NCI-H187 treated with DMSO at 0.1 percent for 48 hours (cell line): ENCODE measurements around the gene BCL2L15.

Experiments used
- DNase-seq: peaks from one replicate; lab custom pipeline; 2025; lab: John Stamatoyannopoulos, UW

Gene BCL2L15

GRCh38 chr1:113905435-113905861, 18.1 kb upstream of the BCL2L15 start:
- no peak for DNase-seq

- DNase-seq: peak; percentile 99
These were observed 17.5 kb upstream of the BCL2L15 start, which contains the start of the genes AP4B1 and DCLRE1B for GRCh38 chr1:113904674-113905434. Gene AP4B1, minus strand, starts transcription at chr1:113904799. Its CDS starts 82 bp downstream, at chr1:113904717. Gene DCLRE1B, plus strand, starts transcription at chr1:113905326. Its CDS starts 261 bp downstream, at chr1:113905587.

GRCh38 chr1:113904293-113904673, 16.9 kb upstream of the BCL2L15 start:
- no peak for DNase-seq

DNA sequence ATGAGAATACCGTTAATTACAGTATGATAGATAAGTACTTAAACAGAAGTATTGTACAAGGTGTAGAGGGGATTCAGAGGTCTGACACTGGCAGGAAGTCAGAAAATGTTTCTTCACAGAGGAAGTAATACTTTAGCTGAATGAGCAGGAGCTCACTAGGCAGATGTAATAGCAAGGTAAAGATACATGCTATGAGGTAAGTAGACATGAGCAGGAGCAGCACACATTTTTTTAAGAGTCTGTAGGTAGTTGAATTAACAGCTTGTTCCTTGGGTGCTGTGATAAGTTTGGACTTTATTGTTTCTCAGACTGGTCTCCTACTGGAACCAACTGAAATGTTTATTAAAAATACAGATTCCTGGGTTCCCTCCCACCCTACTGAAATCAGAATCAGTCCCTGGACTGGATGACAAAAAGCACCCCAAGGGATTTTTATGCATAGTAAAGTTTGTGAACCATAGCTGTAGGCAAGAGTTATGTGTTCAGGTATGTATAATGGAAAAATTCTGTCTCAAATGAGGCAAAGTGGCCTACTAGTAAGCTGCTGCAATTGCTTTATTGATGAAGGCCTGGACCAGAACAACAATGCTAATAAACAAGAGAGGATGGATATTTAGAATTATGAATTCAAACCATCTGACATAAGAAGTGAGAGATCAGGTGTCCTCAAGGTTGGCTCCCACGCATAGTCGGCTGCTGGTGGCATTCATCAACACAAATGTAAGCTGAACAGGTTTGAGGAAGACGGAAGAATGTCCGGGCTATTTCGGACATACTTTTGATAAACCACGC, 16.3 kb upstream of the BCL2L15 start:
- no peak for DNase-seq

DNA sequence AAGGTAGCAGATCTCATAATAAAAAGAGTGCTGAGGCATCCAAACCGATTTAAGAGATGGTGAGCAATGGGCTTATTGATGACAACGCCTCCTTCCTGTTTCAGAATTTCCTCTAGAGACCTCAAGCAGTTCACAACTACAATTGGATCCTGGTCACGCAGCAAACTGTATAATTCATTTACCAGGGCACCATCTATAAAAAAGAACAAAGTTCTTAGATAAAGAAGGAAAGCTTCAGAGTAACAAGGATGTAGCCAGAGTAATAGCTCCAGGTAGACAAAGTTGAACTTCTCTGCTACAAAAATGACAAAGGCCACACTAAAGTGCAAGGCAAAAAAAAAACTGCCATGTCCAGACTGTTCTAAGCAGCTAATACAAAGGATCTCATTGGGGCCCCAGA, 13.8 kb upstream of the BCL2L15 start:
- DNase-seq: no peak

DNA sequence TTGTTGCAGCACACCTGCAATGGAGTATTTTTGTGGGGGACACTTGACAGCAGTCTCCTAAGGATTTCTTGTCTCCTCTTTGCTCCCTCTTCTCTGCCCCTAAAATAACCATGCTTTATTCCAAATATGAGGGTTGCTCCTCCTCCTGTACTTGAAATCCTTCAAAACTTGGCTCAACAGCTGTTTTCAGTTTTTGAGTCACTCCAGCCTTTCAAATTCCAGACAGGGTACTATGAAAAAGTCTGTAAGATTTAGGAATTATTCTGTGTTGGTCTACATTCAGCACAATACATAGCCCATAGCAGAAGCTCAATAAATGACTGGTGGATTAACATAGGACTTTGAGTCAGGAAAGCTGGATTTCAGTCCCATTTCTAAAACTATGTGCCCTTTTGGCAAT, 11.7 kb upstream of the BCL2L15 start:
- no peak for DNase-seq

GRCh38 chr1:113898241-113898814, 10.9 kb upstream of the BCL2L15 start:
- DNase-seq: no peak

DNA sequence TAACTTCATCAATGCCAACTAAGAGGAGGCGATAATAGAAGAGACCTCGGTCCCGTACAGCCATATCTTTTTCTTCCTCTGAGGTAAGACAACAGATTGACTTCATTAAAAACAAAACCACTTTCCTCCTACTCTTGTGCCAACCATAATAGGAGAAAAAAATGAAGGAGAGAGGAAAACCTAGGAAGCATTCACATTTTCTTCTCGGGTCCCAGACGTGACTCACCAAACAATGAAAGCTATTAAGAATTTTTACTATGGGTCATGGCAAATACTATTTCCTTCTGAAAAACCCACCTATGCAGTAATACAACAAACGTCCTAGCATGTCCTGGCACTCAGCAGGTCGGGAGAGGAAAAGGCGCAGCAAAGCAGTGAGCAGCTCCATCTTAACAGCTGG, 8.6 kb upstream of the BCL2L15 start:
- no peak for DNase-seq

DNA sequence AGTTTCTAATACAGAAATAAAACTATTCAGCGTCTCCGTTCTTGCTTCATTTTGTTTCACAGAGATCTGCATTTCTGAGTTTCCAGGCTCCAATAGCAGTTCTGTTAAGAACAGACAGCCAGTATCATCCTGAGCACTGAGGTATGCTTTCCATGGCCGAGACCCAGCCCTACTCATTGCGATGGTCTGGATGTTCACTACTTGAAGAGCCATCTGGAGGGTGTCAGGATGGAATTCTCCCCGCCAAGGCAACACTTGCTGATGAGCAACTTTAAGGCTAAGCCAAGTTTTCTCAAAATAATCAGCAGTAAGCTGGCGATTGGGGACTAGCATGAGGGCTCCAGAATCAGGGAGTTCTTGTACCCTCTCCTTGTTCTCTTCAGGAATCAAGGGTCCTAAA, 7.7 kb upstream of the BCL2L15 start:
- DNase-seq: no peak

GRCh38 chr1:113893267-113893666, 5.9 kb upstream of the BCL2L15 start:
- no peak for DNase-seq

GRCh38 chr1:113891631-113892220, 4.3 kb upstream of the BCL2L15 start:
- no peak for DNase-seq

GRCh38 chr1:113890816-113891215, 3.4 kb upstream of the BCL2L15 start:
- no peak for DNase-seq

GRCh38 chr1:113886417-113887401, 672 bp downstream of the BCL2L15 start:
- no peak for DNase-seq

DNA sequence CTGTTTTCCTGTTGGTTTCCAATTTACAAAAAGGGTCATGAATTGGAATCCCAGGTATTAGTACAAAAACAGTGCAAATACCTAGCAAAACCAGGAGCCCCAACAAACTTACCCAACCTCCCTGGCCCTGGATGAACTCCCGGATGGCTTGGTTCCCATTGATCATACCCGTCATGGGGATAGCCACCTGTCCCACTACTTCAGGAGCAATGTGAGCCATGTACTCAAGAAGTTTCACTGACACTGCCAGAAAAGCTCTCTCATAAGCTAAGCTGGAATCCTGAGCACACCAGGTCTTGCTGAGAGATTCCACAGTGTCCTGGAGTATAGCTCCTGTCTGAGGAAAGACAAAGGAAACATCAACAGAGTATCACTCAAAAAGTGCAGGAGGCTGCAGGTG, 5.7 kb downstream of the BCL2L15 start:
- no peak for DNase-seq

GRCh38 chr1:113879739-113880038, 7.7 kb downstream of the BCL2L15 start:
- DNase-seq: no peak

- DNase-seq: no peak
These were observed 11.2 kb downstream of the BCL2L15 start for GRCh38 chr1:113876176-113876575.

DNA sequence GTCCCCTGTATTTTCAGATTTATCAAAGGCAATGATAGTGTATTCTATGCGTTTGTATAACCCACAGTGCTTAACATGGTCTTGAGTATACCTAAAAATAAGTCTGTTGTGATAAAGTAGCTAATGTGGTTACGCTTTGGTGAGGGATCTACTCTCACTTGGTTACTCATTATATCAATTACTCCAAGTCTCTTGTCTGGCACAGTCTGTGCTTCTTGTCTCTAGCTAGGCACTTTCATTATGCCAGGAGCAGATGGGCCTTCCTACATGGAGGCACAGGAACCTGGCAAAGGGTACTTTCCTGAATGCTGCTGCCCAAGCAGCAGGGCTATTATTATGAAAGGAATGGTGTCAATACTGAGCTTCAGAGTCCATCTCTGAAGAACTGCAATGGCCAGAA, 11.7 kb downstream of the BCL2L15 start:
- DNase-seq: no peak

DNA sequence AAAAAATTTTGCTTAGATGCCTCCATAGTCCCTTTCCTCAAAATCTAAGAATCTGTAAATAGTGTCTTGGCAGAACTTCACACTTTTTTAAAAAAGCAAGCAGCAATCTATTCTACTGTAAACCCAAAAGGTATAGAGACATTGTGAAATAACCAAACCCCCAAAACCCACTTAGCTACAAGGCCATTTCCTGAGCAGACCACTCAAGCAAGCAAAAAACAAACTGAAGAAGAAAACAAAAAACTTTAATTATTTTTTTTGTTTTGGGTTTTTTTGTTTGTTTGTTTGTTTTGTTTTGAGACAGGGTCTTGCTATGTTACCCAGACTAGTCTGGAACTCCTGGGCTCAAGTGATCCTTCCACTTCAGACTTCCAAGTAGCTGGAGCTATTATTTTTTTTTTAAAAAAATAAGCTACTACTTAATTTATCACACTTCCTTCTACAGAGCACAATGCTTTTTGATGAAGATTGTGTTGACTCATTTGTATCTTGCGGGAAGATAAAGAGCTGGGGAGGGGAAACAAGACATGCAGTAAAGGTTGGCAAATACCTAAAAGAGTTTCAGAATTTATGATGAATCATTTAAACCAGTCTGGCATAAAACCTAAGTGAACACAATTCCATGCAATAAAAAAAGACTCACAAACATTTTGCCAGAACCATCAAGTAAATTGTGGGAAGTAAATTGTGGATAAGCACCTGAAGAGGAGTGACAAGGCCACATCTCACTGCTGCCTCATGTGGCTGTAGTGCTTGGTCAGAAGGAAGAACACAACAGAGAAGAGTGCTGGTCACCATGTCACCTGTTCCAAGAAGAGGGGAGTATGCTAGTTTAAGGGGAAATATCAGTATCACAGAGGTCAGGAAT, 13.1 kb downstream of the BCL2L15 start:
- DNase-seq: no peak

- DNase-seq: no peak
These were observed 15.0 kb downstream of the BCL2L15 start for GRCh38 chr1:113872219-113872935.

GRCh38 chr1:113871597-113872113, 15.7 kb downstream of the BCL2L15 start, which contains the start of gene PTPN22:
Gene PTPN22, minus strand, starts transcription at chr1:113871712.
- DNase-seq: no peak
